RWPE1 (cell line): Measurements from ENCODE around the gene SLC7A7.
"Not testable (repeated sequence)": the region's sequence is repeated elsewhere in the genome, so short reads cannot be mapped to it uniquely, and the experiment has no call there.

Source experiments
- CTCF ChIA-PET: fragments of 350-600 bp; sonication (Branson Sonifier 250); formaldehyde crosslinking; extraction: SDS; loops from one replicate; lab custom pipeline; 2021; lab: Yijun Ruan, JAX
- POLR2A ChIA-PET: fragments of 400-600 bp; formaldehyde crosslinking; extraction: SDS; loops from one replicate; lab custom pipeline; 2020; ENCODE audit warnings: antibody characterized with exemption; ENCODE audit not compliant: low non-redundant PET; lab: Yijun Ruan, JAX
- DNase-seq: peaks from one replicate; pipeline ENCODE4 v3.0.0; 2012; ENCODE audit warnings: low spot score
- H3K27ac ChIP-seq: fragments of 450-650 bp; 2 replicates; pipeline ENCODE4 v1.5.1; 2017
- TF ChIP-seq, protein P1 (sequence below): fragments of 450-650 bp; conservative IDR thresholded peaks from 2 replicates; pipeline ENCODE4 v1.5.1; 2017; ENCODE audit warnings: low read depth, mild to moderate bottlenecking

Gene SLC7A7

DNA sequence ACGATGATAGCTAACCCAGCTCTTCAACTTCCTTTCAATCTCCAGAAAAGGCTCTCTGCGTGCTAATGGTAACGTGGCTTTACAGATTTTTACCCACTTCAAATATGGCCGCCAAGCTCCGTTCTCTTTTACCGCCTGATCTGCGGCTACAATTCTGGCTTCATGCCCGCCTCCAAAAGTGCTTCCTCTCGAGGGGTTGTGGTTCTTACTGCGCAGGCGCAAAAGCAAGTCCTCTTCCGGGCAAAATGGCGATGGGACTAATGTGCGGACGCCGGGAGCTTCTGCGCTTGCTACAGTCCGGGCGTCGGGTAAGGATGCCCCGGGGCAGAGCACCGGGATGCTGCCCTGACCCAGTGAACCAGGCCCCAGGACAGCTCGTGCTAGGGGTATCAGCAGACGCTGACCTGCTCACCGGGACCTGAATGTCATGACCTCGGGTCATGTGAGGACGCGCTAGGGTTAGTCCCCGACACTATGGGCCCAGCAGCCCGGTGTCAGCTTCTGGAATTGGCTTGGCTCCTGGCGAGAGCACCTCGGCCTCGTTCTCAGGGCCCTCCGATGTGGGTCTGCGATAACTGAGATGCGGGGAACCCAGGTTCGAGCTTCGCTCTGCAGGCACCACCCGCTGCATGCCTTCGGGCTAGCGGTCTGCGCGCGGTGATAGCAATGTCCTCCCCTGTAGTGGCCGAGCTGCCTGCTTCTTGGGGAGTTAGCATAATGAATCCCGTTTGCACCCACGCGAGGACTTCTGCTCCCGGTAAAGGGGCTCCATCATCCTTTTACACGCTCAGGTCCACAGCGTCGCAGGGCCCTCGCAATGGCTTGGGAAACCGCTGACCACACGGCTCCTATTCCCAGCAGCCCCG is 48.5 kb downstream of the SLC7A7 start, which contains the start of gene OXA1L:
Gene OXA1L (plus strand): TSS at position 232 of the 866 bp plus-strand sequence. CDS start 14 bp downstream, at position 246.
- CTCF ChIA-PET, result interaction anchor here (0.5 to 1.6 kb wide), 3 partner anchors 53 to 113 kb away, joined by 3 to 6 read pairs (median 5); no protein-coding TSS in a partner anchor
- POLR2A ChIA-PET, result interaction anchor here (0.6 to 1.5 kb wide), 4 partner anchors 68 to 161 kb away, joined by 3 to 4 read pairs (median 3); no protein-coding TSS in a partner anchor
- H3K27ac ChIP-seq, result peak within 1 kb of the TSS; percentile 85
- TF ChIP-seq, protein P1, sequence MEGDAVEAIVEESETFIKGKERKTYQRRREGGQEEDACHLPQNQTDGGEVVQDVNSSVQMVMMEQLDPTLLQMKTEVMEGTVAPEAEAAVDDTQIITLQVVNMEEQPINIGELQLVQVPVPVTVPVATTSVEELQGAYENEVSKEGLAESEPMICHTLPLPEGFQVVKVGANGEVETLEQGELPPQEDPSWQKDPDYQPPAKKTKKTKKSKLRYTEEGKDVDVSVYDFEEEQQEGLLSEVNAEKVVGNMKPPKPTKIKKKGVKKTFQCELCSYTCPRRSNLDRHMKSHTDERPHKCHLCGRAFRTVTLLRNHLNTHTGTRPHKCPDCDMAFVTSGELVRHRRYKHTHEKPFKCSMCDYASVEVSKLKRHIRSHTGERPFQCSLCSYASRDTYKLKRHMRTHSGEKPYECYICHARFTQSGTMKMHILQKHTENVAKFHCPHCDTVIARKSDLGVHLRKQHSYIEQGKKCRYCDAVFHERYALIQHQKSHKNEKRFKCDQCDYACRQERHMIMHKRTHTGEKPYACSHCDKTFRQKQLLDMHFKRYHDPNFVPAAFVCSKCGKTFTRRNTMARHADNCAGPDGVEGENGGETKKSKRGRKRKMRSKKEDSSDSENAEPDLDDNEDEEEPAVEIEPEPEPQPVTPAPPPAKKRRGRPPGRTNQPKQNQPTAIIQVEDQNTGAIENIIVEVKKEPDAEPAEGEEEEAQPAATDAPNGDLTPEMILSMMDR, result no peak
- peak; percentile 97 for DNase-seq

DNA sequence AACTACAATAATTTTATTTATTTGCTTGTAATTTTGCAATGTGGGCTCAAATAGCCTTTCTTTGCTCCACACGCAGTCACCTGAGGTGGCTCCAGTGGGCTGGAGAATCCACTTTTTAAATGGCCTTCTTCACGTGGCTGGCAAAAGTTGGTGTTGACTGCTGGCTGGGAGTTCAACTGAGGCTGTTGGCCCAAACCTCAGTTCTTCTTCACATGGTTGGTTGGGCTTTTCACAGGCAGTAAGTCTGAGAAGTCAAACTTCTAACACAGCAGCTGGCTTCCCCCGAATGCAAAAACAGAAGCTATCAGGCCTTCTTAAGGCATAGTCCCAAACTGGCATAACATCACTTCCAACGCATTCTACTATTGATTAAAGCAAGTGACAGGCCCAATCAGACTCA is 50.9 kb downstream of the SLC7A7 start:
- DNase-seq, result no peak
- CTCF ChIA-PET, result interaction anchor here (0.7 kb wide), 1 partner anchor 681 kb away, joined by 3 read pairs; no protein-coding TSS in a partner anchor
- POLR2A ChIA-PET, result no interaction called here
- H3K27ac ChIP-seq, result no peak overlapping the region
- TF ChIP-seq, protein P1, result no peak

DNA sequence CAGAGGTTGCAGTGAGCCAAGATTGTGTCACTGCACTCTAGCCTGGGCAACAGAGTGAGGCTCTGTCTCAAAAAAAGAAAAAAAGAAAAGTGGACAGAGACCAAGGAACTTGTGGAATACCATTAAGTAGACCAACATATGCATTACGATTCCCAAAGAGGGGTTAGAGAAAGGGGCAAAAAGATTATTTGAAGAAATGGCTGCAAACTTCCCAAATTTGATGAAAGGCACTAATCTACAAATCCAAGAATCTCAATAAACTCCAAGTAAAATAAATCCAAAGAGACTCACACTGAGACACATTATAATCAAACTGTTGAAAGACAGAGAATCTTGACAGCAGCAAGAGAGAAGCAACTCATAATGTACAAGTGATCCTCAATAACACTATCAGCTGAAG is 53.5 kb downstream of the SLC7A7 start:
- no peak overlapping the region for H3K27ac ChIP-seq
- CTCF ChIA-PET, result interaction anchor here (0.7 kb wide), 1 partner anchor 51 kb away, joined by 3 read pairs; no protein-coding TSS in a partner anchor
- TF ChIP-seq, protein P1, result no peak
- POLR2A ChIA-PET, result interaction anchor here (0.7 kb wide), 1 partner anchor 819 kb away, joined by 3 read pairs; no protein-coding TSS in a partner anchor
- no peak for DNase-seq

DNA sequence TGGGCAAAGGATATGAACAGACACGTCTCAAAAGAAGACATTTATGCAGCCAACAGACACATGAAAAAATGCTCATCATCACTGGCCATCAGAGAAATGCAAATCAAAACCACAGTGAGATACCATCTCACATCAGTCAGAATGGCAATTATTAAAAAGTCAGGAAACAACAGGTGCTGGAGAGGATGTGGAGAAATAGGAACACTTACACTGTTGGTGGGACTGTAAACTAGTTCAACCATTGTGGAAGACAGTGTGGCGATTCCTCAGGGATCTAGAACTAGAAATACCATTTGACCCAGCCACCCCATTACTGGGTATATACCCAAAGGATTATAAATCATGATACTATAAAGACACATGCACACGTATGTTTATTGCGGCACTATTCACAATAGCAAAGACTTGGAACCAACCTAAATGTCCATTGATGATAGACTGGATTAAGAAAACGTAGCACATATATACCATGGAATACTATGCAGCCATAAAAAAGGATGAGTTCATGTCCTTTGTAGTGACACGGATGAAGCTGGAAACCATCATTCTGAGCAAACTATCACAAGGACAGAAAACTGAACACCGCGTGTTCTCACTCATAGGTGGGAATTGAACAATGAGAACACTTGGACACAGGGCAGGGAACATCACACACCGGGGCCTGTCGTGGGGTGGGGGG is 57.1 kb downstream of the SLC7A7 start:
- H3K27ac ChIP-seq, POLR2A ChIA-PET, CTCF ChIA-PET, DNase-seq: not testable (repeated sequence)

DNA sequence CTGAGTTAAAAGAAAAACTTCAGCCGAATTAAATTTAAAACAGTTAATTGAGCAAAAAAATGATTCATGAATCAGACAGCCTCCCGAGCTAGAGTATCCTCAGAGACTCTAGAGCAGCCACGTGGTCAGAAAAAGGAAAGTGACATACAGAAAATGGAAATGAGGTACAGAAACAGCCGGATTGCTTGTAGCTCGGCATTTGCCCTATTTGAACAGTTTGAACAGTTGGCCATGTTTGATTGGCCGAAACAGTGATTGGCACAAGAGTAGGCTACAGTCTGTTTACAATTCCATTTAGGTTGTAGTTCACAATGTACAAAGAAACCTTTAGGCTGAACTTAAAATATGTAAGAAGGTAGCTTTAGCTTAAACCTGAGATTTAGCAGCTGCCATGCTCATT is 61.6 kb downstream of the SLC7A7 start:
- ChIA-PET CTCF (no interaction called here), POLR2A (no interaction called here)
- no peak overlapping the region for H3K27ac ChIP-seq
- DNase-seq, result no peak
- TF ChIP-seq, protein P1, result no peak

DNA sequence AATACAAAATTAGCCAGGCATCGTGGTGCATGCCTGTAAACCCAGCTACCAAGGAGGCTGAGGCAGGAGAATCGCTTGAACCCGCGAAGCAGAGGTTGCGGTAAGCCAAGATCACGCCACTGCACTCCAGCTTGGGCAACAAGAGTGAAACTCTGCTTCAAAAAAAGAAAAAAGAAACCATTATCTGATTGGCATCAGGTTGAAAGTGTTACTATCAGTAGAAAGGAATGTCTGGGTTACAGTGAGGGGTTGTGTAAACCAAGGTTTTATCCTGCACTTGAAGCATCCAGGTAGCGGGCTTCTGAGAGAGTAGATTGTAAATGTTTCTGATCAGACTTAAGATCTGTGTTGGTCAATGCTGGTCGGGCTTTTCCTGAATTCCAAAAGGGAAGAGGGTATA is 62.8 kb downstream of the SLC7A7 start:
- H3K27ac ChIP-seq, result no peak overlapping the region
- TF ChIP-seq, protein P1, result no peak
- CTCF ChIA-PET, result no interaction called here
- POLR2A ChIA-PET, result no interaction called here
- no peak for DNase-seq
